NCI-H774 (cell line): Measurements from ENCODE around the gene ZNF678.
"Not testable (repeated sequence)": the region's sequence is repeated elsewhere in the genome, so short reads cannot be mapped to it uniquely, and the experiment has no call there.

Experiments used
- DNase-seq: peaks from one replicate; lab custom pipeline; 2025; lab: John Stamatoyannopoulos, UW

ZNF678 gene

GRCh38 chr1:227551881-227552280, 11.5 kb upstream of the ZNF678 start:
- DNase-seq = not testable (repeated sequence)

DNA sequence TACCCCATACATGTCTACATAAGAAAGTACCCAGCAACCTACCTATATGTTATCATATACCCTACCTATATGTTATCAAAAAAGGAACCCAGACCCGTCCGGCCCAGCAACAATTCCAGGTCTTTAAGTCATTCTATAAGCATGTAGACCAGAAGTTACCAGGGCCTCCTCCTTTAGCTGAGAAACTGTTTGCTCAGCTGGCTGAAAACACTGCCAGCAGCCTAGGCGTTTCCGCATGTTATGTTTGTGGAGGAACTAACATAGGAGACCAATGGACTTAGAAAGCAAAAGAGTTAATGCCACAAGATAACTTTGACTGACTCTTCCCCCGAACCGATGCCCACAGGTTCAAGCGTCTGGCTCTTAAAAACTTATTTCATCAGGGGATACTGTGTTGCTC, 7.1 kb upstream of the ZNF678 start:
- DNase-seq = no peak

GRCh38 chr1:227557962-227558725, 5.2 kb upstream of the ZNF678 start:
- no peak for DNase-seq

DNA sequence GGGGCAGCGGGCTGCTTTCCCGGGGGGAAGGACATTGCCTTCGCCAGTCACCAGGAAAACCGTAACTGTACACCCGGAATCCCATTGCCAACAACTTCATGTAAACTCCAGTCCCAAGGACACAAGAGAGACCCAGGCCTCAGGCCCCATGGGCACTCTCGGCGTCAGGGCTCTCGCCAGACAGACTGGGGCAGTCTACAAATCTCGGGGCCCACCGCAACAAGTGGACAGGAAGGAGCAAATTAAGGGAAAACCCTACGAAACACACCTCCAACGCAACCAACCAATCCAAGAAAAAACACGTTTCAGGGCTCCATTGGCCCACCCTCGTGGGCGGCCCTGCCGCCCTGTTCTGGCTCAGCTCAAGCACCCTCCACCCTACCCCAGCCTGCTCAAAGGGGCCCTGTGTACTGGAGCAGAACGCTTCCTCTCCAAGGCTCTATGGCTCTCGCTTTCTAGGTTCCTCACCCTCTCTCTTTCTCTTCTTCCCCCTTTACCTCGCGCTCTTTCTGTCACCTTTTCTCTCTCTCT, 4.6 kb upstream of the ZNF678 start:
- DNase-seq = no peak

- DNase-seq = no peak
Observed at GRCh38 chr1:227559499-227559898, 3.9 kb upstream of the ZNF678 start.

GRCh38 chr1:227559926-227560325, 3.4 kb upstream of the ZNF678 start:
- DNase-seq = no peak

- DNase-seq = no peak
Observed at GRCh38 chr1:227560393-227561173, 2.8 kb upstream of the ZNF678 start.

- DNase-seq = no peak
Observed at GRCh38 chr1:227561241-227561907, 2.0 kb upstream of the ZNF678 start.

GRCh38 chr1:227562037-227562436, 1.3 kb upstream of the ZNF678 start:
- DNase-seq = no peak

- no peak for DNase-seq
Observed at GRCh38 chr1:227562933-227563323, 428 bp upstream of the ZNF678 start.

GRCh38 chr1:227567256-227567655, 3.9 kb downstream of the ZNF678 start:
- no peak for DNase-seq

- DNase-seq = no peak
Observed at GRCh38 chr1:227568593-227568992, 5.2 kb downstream of the ZNF678 start.

GRCh38 chr1:227572752-227573151, 9.4 kb downstream of the ZNF678 start:
- DNase-seq = no peak

GRCh38 chr1:227574926-227575325, 11.6 kb downstream of the ZNF678 start:
- DNase-seq = no peak

DNA sequence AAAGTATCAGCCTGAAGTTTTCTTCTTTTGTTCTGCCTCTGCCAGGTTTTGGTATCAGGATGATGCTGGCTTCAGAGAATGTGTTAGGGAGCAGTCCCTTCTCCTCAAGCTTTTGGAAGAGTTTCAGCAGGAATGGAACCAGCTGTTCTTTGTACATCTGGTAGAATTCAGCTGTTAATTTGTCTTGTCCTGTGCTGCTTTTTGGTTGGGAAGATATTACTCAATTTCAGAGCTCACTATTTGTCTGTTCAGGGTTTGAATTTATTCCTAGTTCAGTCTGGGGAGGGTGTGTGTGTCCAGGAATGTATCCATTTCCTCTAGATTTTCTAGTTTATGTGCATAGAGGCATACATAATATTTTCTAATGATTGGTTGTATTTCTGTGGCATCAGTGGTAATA, 12.8 kb downstream of the ZNF678 start:
- no peak for DNase-seq

DNA sequence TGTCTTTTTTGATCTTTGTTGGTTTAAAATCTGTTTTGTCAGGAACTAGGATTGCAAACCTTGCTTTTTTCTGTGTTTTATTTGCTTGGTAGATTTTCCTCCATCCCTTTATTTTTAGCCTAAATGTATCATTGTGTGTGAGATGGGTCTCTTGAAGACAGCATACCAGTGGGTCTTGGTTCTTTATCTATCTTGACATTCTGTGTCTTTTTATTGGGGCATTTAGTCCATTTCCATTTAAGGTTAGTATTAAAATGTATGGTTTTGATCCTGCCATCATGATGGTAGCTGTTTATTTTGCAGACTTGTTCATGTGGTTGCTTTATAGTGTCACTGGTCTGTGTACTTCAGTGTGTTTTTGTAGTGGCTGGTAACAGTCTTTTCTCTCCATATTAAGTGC, 14.1 kb downstream of the ZNF678 start:
- DNase-seq = no peak

DNA sequence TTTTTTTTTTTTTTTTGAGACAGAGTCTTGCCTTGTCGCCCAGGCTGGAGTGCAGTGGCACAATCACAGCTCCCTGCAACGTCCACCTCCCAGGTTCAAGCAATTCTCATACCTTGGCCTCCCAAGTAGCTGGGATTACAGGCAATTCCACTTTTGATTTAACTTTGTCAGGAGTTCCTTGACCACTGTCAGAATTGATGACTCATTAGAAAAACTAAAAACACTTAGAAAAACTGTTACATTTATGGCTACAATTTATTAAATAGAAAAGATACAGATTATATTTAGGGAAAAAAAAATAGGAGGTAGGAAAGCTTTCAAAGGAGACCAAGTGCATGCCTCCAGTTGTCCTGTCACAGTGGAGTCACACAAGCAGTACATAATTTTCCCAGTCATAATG, 20.0 kb downstream of the ZNF678 start:
- no peak for DNase-seq

DNA sequence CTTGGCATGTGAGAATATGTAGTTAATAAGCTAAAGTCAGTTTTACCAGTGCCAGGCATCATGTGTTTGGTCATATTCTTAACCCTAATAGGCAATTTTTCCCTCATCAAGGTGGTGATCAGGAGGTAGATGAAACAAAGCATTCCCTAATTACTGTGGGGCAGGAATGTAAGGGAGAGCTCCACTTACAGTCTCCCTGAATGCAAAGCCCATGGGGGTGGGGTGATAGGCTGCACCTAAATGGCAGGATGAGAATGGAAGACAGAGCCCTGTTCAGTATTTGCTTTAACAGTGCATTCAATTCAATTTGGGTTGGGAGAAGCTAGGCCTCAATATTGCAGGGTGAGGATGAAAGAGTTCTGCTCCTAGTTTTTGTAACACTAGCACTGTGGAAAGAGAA, 23.4 kb downstream of the ZNF678 start:
- DNase-seq = no peak

DNA sequence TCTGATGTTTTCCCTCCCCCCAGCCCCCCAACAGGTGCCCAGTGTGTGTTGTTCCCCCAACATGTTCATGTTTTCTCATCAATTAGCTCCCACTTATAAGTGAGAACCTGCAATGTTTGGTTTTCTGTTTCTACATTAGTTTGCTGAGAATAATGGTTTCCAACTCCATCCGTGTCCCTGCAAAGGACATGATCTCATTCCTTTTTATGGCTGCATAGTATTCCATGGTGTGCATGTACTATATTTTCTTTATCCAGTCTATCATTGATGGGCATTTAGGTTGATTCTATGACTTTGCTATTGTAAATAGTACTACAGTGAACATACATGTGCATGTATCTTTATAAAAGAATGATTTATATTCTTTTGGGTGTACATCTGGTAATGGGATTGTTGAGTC, 24.6 kb downstream of the ZNF678 start:
- DNase-seq = no peak

DNA sequence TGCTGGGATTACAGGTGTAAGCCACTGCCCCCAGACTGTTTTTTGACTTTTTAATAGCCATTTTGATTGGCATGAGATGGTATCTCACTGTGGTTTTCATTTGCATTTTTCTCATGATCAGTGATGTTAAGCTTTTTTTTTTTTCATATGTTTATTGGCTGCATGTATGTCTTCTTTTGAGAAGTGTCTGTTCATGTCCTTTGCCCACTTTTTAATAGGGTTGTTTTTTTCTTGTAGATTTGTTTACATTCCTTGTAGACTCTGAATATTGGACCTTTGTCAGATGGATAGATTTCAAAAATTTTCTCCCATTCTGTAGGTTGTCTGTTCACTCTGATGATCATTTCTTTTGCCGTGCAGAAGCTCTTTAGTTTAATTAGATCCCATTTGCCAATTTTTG, 25.4 kb downstream of the ZNF678 start:
- DNase-seq = not testable (repeated sequence)

DNA sequence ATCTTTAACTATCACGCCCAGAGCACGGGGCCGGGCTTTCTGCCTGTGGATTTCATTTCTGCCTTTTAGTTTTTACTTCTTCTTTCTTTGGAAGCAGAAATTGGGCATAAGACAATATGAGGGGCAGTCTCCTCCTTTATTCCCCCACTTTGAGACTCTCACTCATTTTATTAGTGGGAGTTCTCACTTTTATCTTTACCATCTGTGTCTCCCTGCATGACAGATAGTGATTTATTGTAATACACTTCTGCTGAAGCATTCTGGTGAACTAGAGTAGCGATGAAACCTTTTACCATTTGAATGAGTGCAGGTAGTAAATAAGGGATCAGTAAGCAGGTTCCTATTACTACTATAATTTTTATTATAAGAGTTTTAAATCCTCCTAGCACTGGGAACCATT, 26.4 kb downstream of the ZNF678 start:
- DNase-seq = not testable (repeated sequence)

DNA sequence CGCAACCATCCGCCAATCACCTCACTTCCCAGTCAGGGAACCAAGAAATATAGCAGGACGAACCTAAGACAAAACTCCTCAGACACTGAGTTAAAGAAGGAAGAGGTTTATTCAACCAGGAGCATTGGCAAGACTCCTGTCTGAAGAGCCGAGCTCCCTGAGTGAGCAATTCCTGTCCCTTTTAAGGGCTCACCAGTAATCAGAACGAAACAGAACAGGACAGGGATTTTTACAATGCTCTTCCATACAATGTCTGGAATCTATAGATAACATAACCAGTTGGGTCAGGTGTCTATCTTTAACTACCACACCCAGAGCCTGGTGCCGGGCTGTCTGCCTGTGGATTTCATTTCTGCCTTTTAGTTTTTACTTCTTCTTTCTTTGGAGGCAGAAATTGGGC, 32.9 kb downstream of the ZNF678 start:
- DNase-seq = not testable (repeated sequence)

GRCh38 chr1:227603327-227603726, 40.0 kb downstream of the ZNF678 start:
- DNase-seq = no peak
